ENCODE results near the gene TYRP1.

Gene TYRP1

DNA sequence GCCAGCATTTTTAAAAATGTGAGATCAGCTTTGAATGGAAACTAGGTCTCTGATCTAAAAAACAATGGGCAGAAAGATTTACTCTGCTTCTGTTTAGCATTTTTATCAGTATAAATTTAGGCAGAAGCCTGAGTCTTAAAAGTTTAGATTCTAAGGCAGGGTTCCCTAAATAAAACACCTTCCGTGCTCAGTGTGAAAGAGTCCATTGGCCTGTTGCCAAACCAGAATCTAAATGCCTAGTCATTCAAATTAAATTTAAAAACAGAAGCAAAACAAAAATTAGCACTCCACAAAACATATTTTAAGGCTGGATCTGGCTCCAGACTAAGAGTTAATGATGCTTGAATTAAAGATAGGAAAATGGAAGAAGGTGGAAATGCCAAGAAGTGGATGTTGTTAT, 4.5 kb downstream of the TYRP1 start:
- no peak for DNase-seq

DNA sequence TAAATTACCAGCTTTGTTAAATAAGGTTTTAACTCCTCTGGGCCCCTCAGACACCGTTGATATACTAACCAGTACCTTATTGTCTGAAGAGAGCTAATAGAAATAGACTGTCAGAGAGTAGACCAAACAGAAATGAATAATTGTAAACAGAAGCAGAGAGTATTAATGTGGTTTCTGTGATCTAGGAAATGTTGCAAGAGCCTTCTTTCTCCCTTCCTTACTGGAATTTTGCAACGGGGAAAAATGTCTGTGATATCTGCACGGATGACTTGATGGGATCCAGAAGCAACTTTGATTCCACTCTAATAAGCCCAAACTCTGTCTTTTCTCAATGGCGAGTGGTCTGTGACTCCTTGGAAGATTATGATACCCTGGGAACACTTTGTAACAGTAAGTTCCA, 5.1 kb downstream of the TYRP1 start:
- DNase-seq = no peak

DNA sequence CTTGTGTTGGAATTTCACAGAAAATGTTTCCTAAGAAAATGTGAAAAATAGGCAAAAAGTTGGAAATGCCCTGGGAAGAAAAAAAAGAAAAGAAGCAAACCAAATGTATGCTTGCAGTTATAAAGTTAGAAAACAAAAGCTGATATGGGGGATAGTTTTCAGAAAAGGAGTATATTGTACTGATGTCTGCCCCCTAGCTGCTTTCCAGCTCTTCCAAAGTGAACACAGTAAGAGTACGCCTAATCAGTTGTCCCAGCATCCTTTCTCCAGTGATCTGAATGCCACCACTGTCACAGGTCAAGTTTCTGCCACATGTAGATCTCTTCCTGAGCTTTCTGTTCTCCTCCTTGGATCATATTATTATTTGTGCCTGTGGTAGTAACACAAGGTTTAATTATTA, 5.8 kb downstream of the TYRP1 start:
- no peak for DNase-seq

DNA sequence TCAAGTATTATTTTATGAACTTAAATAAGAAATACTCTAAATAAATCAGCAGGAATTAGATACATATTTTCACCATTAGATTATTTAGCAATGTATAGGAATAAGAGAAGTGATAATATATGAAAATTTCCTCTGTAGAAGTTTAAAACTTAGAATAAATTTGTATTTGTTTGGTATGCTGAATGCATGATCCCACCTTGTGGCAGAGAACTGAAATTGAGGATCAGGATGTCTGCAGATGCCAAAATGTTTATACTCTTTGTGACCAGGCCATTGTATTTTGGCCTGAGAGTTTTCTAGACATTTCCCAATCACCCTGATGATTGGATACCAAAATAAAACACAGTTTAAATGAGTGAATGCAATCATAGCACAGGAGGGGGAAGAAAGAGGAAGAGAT, 6.3 kb downstream of the TYRP1 start:
- no peak for DNase-seq

DNA sequence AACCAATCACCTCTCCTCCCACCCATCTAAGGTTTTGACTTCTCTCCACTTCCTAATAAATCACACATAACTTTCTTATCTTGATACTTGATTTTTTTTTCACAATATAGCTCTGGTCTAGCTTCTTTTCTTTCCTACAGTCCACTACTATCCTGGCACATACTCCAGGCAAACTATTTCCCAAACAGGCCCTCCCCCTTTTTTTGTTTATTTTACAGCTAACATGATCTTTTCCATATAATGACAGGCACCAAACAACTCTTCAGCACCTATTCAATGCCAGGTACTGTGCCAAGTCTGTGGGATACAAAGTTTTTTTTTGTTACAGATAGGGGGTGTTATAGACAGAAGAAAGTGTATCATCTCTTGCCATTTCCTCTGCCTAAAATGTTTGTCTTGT, 7.9 kb downstream of the TYRP1 start:
- no peak for DNase-seq

DNA sequence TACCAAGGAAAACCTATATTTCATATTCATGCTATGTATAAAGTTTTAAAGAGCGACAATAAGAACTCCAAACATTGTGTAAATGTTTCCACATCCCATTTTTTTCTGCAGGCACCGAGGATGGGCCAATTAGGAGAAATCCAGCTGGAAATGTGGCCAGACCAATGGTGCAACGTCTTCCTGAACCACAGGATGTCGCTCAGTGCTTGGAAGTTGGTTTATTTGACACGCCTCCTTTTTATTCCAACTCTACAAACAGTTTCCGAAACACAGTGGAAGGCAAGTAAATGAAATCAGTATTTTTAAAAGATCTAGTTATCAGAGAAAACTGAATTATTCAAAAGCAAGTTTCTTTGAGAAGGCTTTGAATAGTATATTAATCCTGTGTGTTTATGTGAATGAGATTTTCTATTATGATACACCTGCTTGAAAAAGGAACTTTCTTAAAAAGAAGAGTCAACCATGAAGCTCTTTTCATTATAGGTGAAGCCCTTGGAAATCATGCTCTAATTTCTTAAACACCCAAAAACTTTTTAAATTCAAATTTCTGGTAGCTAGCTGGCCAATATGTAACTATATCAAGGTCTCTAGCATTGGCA, 9.1 kb downstream of the TYRP1 start:
- peak; percentile 66 for DNase-seq

DNA sequence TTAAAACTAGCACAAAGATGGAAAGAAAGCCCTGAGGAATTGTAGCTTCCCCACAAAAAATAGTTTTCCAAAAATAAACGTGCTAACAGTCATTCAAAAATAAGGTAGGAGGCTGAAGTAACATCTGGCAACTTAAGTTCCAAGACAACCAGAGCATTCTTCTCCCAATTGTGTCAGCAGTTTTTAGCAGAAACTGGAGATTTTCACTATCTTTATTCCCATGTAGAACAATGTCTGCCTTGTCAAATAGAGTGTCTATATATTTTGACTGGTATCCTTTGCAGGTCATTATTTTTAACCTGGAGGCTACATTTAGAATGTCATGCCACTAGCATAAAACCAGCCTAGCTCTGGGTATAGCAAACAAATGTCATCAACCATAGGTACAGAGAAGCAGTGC, 10.8 kb downstream of the TYRP1 start:
- no peak for DNase-seq

DNA sequence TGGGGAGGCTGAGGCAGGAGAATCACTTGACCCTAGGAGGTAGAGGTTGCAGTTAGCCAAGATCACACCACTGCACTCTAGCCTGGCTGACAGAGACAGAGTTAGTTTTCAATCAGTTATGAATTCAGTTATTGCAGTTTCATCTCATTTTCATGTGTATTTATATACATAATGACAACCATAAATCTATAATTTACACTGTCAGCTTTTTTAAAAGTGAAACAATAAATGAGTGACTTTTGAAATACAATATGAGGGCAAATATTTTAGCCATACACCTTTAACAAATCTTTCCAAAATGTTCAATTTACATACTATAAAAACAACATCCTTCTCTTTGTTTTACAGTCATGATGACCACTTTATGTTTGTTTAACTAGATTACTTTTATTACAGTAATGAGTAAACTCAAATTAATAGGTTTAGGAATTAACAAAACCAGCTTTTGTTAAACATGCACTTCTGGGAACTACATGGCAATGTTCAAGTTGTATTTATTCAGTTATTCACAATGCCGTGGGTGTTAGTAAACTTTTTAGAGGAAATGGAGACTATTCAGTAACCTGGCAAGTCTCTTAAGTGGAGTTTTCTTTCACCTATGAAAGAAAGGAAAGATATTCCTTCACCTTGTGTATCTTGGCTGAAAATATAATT, 12.7 kb downstream of the TYRP1 start:
- DNase-seq = no peak

DNA sequence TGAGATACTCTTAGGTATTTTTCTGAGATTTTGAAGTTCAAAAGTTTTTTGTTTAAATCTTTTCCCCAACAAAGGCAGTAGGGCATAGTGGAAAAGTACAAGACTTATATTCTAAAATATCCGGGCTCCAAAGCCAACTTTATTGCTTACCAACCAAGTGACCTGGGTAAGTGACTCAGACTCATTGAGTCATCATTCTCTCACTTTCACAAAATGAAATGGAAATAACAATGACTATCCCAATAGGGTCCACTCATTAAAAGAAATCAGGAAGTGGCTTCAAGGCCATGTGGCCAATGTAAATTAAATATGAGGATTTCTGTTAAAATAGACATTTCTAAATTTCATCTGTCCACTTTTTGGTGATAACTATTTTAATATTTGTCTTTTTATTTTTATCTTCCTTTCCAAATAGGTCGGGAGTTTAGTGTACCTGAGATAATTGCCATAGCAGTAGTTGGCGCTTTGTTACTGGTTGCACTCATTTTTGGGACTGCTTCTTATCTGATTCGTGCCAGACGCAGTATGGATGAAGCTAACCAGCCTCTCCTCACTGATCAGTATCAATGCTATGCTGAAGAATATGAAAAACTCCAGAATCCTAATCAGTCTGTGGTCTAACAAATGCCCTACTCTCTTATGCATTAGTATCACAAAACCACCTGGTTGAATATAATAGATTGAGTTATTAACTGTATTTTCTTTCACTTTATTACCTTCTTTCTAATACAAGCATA, 15.5 kb downstream of the TYRP1 start:
- no peak for DNase-seq

DNA sequence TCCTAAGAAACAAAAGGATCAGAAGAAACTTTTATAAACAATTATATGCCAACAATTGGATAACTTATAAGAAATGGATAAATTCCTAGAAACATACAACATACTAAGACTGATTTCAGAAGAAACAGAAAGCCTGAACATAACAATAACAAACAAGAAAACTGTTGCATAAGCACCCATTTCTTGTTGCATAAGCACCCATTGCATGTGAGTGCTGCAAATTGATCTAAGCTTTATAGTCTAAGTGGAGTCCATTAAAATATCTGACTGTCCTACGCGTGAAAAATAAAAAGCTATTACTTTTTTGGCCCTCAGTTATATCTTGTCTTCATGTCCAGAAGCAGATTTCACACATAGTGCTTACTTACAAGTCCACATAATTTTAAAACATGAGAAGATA, 19.3 kb downstream of the TYRP1 start:
- DNase-seq = no peak

DNA sequence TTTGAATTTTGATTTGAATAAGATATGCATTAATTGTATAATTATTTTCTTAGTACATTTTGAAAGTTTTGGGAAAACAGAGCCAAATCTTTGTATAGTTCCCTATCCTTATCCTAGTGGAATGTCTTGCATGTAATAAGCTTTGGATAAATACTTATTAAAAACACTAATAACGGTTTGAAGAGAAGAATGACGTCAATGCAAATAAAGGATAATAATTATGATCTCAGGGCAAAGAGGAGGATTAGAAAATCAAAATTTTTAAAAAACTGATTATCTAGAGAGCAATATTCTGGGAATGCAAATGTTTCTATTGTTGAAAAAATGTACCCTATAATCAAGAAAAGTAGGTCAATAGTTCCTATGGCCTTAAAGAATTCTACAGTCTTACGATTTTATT, 22.1 kb downstream of the TYRP1 start:
- no peak for DNase-seq

DNA sequence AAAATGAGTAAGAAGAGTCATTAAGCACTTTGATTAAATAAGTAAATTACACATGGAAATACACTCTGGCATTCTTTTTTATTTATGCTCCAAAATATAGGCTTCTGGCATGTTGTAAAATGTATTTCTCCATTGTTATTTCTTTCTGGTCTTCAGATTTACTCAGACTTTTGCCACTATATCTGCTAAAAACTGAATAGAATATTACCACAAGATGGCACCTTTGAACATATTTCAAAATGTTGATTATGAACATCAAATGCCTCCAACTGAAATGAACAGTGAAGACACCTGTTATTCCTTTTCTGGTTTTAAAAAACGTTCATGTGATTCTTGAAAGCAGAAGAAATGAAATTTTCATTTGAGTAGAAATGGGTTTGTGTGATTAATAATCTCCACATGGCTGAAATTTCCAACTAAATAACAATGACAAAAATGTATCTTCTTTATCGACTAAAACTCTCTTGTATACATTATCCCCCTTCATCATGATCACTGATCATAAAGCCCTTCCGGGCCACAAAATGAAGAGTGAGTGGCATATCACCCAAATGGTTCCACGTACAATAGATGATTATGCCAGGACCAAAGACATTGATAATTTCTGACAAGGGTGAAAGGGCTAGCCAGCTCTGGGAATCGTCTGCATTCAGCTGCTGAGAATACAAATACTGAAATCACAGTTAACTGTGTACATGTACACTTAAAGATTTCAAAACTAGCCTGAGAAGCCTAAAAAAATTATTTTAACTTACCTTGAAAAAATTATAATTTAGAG, 23.8 kb downstream of the TYRP1 start:
- peak; percentile 11 for DNase-seq

DNA sequence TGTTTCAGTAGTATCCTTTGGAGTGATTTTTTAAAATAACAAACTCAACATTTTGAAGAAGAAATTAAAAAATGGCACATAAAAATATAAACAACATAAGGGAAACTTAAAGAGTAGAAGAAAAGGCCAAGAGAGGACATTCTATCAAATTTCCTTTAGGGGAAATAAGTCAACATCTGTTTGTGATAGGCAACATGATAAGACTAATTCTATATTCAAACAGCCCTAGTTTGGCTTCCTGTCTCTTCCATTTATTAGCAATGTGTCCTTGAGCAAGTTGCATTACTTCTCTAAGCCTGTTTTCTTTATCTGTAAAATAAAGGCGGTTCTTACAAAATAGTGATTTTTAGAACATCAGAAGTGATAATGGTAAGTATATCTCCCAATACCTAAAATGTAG, 24.7 kb downstream of the TYRP1 start:
- DNase-seq = no peak

DNA sequence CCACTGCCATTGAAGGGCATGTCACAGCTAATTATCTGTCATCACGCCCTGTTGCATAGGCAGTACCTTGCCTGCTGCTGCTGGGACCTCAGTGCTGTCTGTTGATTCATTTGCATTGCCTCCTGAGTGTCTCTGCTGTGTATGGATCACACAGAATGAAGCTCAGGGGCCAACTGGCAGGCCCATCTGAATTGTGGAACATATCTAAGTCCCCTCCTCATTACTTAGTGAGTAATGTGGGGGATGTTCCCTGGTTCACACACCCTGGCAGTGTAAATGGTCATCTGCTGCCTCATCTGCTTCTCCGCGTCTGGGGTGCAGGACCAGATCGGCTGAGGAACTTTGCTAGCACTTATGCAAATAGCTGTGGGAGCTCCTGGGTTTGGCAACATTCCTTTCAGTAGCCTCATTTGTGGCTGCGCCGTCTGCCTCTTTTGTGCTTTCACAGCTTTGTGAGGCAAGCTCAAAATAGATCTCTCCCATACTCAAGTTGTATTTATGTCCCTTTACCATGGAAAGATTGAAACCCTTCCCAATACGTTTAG, 25.4 kb downstream of the TYRP1 start:
- DNase-seq = peak; percentile 79

DNA sequence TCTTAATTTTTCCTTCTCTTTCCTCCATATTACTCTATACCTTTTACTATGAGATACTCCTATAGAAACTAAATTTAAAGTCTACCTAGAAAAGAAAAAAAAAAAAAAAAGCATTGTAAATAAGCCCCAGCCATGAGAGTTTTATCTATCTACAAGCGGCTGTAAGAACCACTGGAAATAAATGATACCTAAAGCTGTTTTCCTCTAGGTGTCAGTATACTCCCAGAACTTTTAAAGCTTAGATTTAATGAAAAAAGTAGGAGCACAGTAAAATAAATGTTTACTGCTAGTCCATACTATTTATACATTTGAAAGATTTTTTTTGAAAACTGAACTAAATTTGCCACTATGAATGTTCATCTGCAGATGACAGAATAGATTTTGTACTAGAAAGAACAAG, 26.2 kb downstream of the TYRP1 start:
- peak; percentile 73 for DNase-seq

DNA sequence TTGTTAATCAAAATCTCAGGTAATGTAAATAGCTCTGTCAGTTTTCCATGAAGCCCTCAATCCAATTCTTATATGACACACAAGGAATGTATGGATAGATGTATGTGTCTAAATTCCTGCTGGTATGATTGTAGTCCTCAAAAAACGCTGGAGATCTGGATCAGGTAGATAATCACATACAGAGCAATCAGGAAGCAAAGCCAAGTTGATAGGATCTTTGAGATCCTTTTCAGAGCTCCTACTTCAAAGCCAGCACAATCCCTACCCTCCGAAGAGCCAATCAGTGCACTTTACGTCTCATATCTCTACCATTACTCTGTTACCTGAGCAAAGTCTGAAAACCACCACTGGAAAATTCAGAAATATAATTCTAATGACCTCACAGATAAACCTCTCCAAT, 27.4 kb downstream of the TYRP1 start:
- DNase-seq = no peak

DNA sequence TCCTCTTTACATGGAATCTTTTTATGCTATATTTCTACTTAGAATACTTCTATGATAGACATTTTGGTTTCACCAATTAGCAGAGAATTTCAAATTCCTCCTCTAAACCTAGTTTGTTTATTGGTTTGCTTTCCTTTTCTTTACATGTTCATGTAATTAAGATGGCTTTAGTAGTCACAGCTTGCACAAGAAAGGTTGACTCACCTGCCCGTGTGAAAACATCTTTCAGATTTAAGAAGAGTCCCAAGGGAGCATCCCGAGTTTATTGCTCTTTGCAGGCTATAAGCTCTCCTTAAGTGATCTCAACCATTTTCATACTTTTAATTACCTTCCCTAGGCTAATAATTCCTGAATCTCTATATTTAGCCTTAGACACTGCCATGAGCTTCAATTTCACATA, 28.9 kb downstream of the TYRP1 start:
- DNase-seq = peak; percentile 44

DNA sequence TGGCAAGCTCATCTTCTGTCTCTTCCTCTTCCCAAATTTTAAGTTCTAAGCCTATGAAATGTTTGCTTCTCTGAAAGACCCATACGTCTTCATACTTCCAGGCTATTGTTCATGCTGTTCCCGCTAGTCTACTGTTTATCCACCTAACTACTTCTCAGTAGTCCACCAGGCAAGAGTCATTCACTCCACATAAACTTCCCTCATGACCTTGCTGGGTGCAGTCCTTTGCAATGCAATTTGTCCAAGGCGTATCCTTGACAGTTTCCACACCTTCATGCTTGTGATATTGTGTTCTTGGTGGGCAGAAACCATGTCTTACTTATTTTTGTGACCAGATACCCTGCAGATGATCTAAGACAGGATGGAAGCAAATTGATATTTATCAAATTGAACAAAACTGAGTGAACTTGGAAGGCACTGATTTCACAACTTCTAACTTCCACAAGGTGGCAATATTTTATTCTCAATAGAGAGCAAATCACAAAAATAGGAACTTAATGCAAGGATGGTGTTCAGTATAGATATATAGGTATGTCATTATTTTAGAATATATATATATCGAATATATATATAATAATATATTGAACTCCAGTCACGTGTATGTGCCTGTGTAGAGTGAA, 30.3 kb downstream of the TYRP1 start:
- DNase-seq = peak; percentile 15

DNA sequence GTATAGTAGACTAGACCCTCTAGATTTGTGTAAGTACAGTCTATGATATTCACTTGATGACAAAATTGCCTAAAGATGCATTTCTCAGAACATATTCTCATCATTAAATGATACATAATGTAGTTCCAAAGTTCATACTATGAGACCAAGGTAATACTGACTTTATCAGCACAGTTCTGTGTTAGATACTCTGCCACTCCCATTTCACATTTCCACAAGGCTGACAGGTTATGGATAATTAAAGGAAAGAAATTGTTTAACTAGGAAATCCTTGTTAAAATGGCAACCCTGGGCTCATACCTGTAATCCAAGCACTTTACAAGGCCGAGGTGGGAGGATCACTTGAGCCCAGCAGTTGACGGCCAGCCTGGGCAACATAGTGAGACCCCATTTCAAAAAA, 33.6 kb downstream of the TYRP1 start:
- DNase-seq = no peak

DNA sequence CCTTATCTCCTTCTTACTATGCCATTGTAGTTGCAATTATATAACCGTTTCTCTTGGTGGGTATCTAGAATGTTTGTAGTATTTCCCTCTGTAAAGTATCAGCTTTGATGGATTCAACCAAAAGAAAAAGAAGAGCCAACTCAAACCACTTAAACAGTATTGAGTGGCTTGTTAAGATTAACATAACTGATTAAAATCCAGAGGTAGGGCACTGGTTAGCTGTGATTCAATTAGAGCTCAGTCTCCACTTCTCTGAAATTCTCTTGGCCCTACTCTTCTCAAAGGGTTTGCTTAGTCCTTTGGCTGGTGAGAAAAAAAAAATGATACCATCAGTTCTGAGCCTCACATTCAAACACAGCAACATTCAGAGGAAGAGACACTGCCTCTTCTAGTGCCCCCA, 37.0 kb downstream of the TYRP1 start:
- no peak for DNase-seq

DNA sequence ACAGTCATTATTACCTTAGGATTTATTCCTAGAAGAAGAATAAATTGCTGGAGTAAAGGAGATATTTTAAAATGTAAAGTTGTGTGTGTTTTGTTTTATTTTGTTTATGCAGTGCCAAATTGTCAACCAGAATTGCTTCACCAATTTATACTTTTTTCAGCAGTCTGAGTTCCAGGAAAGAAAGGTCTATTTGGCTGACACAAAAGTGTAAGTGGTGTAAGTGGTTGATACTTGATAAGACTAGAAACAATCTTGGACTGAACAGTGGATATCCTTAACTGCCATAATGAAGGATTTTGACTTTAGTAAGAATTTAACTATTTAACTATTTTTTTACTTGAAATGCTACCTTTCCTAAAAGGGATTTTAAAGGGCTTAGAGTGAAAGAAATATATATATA, 37.7 kb downstream of the TYRP1 start:
- no peak for DNase-seq

DNA sequence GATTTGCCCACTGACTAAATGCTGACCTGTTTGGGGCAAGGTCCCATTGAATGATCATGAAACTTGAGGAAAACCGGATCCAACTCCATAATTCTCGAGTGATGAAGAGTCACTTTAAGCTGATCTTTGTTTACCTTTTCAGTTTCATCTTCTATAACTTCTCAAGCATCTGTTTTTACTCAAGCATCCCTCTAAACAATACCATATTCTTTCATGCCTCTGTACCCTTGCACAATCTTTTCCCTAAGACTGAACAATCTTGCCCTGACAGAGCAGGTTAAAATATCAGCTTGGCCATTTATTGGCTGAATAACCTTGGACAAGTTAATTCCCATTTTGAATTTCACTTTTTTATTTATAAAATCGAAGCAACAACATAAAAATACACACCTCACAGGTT, 39.8 kb downstream of the TYRP1 start:
- DNase-seq = no peak

DNA sequence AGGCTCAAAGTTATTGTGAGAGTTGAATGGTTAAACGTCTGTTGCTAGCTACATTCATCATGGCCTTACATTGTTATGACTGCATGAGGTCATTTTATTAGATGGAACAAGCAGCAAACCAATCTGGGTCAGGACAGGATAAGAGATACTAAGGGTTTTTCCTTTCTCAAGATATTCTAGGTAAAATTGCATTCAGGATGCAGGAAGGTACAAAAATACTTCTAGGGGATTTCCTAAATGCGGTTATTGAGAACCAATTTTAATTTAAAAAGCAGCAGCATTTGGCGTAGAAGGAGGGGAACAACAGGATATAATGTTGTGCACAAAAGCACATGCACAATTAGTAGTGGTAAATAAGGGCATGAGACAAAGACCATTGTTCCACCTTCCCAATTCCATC, 42.5 kb downstream of the TYRP1 start:
- DNase-seq = no peak

Data from NCI-H2171 treated with DMSO at 0.1 percent for 48 hours (cell line).